K562 (cell line): ENCODE data around the gene EIF1AY. TPM values are rescaled to one million over a fixed set of nuclear protein-coding genes. Genes with fewer than 3 reads are reported as not detected.

Experiments used
- ATAC-seq: fragments of 200-7000 bp; cut with Tn5 transposase; 3 replicates; pipeline ENCODE4 v1.9.1; 2020; ENCODE audit warnings: moderate library complexity
- BruUV-seq: library from RNA; stranded (reverse); fragments of 400-500 nt; replicated peaks from 2 replicates; lab custom pipeline; 2021; lab: Mats Ljungman, UMichigan
- CTCF ChIA-PET: fragments of 300-600 bp; formaldehyde crosslinking; extraction: SDS; loops from one replicate; lab custom pipeline; 2021; ENCODE audit warnings: low intra/inter-chr PET ratio; lab: Yijun Ruan, JAX
- POLR2A ChIA-PET: fragments of 300-600, 350-650 bp; sonication (Branson Sonifier 250); formaldehyde crosslinking; extraction: SDS; loops from one replicate; lab custom pipeline; 2021; ENCODE audit warnings: antibody characterized with exemption, inconsistent platforms; lab: Yijun Ruan, JAX
- DNase-seq, 4 experiments: peaks; one replicate each; pipeline versions ENCODE4 v3.0.0 to v3.0.0-alpha.2; 2011 to 2018; ENCODE audit warnings: low spot score in 3 of 4, mixed read lengths in 3 of 4; ENCODE audit errors: extremely low read depth in 1 of 4
- FAIRE-seq: peaks from 2 replicates; lab custom pipeline; 2011; peaks lifted over from hg19 to GRCh38; lab: Jason Lieb, UNC
- H2AFZ ChIP-seq: 2 replicates; pipeline ENCODE4 v1.6.0; 2011; ENCODE audit warnings: low read depth, low read length, control low read depth, inconsistent platforms
- H3K27ac ChIP-seq: fragments of 200-600 bp; 3 replicates; pipeline ENCODE4 v1.8.0; 2011; ENCODE audit warnings: low read depth, mild to moderate bottlenecking, control low read depth, inconsistent platforms, low read length, moderate library complexity, mixed read lengths; ENCODE audit errors: extremely low read depth
- H3K27me3 ChIP-seq, 2 experiments: fragments of 300-600 bp in 1 of 2; 2 replicates in 1 of 2; 3 replicates in 1 of 2; pipeline versions ENCODE4 v1.6.0 to v1.8.0; 2011; ENCODE audit warnings: inconsistent platforms in 2 of 2, low read length in 2 of 2, mild to moderate bottlenecking in 1 of 2, mixed read lengths in 1 of 2, moderate library complexity in 1 of 2; ENCODE audit not compliant: control insufficient read depth in 2 of 2, insufficient read depth in 2 of 2
- H3K36me3 ChIP-seq: fragments of 300-600 bp; 3 replicates; pipeline ENCODE4 v1.8.0; 2011; ENCODE audit warnings: mild to moderate bottlenecking, low read length, inconsistent platforms; ENCODE audit not compliant: control insufficient read depth, insufficient read depth
- H3K4me1 ChIP-seq, 2 experiments: fragments of 200-600 bp in 1 of 2; replicated peaks in 1 of 2; 2 replicates in 1 of 2; 3 replicates in 1 of 2; pipeline versions ENCODE4 v1.5.1 to v1.8.0; 2011; ENCODE audit warnings: inconsistent platforms in 2 of 2, low read length in 2 of 2, mild to moderate bottlenecking in 1 of 2, mixed read lengths in 1 of 2, moderate library complexity in 1 of 2; ENCODE audit not compliant: control insufficient read depth in 2 of 2, insufficient read depth in 2 of 2
- H3K4me2 ChIP-seq: 2 replicates; pipeline ENCODE4 v1.6.1; 2011; ENCODE audit warnings: low read length, control low read depth, inconsistent platforms, mixed read lengths; ENCODE audit not compliant: insufficient read depth
- H3K4me3 ChIP-seq: fragments of 200-600 bp; sonication (generic), shearing (Covaris generic); 2 replicates; pipeline ENCODE4 v1.5.1; 2016; ENCODE audit warnings: control low read depth, inconsistent platforms
- H3K79me2 ChIP-seq: fragments of 200-600 bp; 3 replicates; pipeline ENCODE4 v1.8.0; 2011; ENCODE audit warnings: low read length, inconsistent platforms; ENCODE audit not compliant: control insufficient read depth, insufficient read depth
- H3K9ac ChIP-seq, 2 experiments: 2 replicates each; pipeline versions ENCODE4 v1.6.0 to v1.6.1; 2011; ENCODE audit warnings: low read depth in 2 of 2, low read length in 2 of 2, control low read depth in 1 of 2, inconsistent platforms in 1 of 2, mild to moderate bottlenecking in 1 of 2, mixed read lengths in 1 of 2; ENCODE audit not compliant: insufficient read depth in 1 of 2
- H3K9me1 ChIP-seq: one replicate; pipeline ENCODE4 v1.6.0; 2011; ENCODE audit warnings: inconsistent platforms, mild to moderate bottlenecking, low read length, moderate library complexity; ENCODE audit not compliant: control insufficient read depth, insufficient read depth
- H3K9me3 ChIP-seq: replicated peaks from 2 replicates; pipeline ENCODE4 v1.5.1; 2011; ENCODE audit warnings: low read depth, low read length, inconsistent platforms; ENCODE audit not compliant: control insufficient read depth, insufficient read depth
- H4K20me1 ChIP-seq: replicated peaks from 2 replicates; pipeline ENCODE4 v1.6.1; 2011; ENCODE audit warnings: low read length, inconsistent platforms, mixed read lengths; ENCODE audit not compliant: control insufficient read depth, insufficient read depth
- CBFA2T3 ChIP-seq: fragments of 450-650 bp; IDR thresholded peaks from 2 replicates; pipeline ENCODE4 v1.6.1; 2017
- FOXJ2 ChIP-seq: fragments of 200-800 bp; sonication (Bioruptor generic); IDR thresholded peaks from 2 replicates; pipeline ENCODE4 v1.6.1; 2016; ENCODE audit warnings: missing genetic modification characterization, missing compliant biosample characterization
- JUN ChIP-seq, 2 experiments: sonication (generic) in 1 of 2; formaldehyde crosslinking in 1 of 2; IDR thresholded peaks; 2 replicates each; pipeline versions ENCODE4 v1.6.1 to v1.8.0; 2012 to 2022; ENCODE audit warnings: borderline replicate concordance in 2 of 2, mild to moderate bottlenecking in 2 of 2, improper control_type of control experiment in 1 of 2, low read depth in 1 of 2, low read length in 1 of 2, missing genetic modification reagents in 1 of 2
- MBD1 ChIP-seq: fragments of 250-450 bp; sonication (Bioruptor Pico); IDR thresholded peaks from 2 replicates; pipeline ENCODE4 v1.8.0; 2022; ENCODE audit warnings: inconsistent platforms
- SNIP1 ChIP-seq: fragments of 450-650 bp; IDR thresholded peaks from 2 replicates; pipeline ENCODE4 v1.7.1; 2017; ENCODE audit warnings: low read depth, mild to moderate bottlenecking
- SNRNP70 ChIP-seq: fragments of 200-400 bp; formaldehyde crosslinking; optimal IDR thresholded peaks from 2 replicates; pipeline ENCODE3; 2017; ENCODE audit warnings: low read depth, low read length
- TCFL5 ChIP-seq: fragments of 250-450 bp; sonication (Bioruptor Pico); conservative IDR thresholded peaks from 2 replicates; pipeline ENCODE4 v1.6.1; 2021; ENCODE audit warnings: mild to moderate bottlenecking, moderate library complexity, matching md5 sums
- ZEB2 ChIP-seq: fragments of 450-650 bp; IDR thresholded peaks from 2 replicates; pipeline ENCODE4 v1.6.1; 2016
- WGBS: fragments of 100-300 bp; shearing (Covaris generic); methylation state at CpG from one replicate; pipeline ENCODE4 v1.1.6; 2016; ENCODE audit warnings: low coverage, mixed read lengths; ENCODE audit not compliant: insufficient coverage; ENCODE audit errors: missing lambda C conversion rate; 5-methylcytosine and 5-hydroxymethylcytosine counted together
- in situ Hi-C: fragments of 300-500 bp; cut with MboI; formaldehyde crosslinking; loops from 4 replicates; pipeline ENCODE4 v1.15.0; 2018; ENCODE audit warnings: inconsistent platforms, mixed read lengths
- intact Hi-C: fragments of 100-400 bp; cut with micrococcal nuclease; formaldehyde crosslinking; loops from 2 replicates; pipeline ENCODE4 v1.14.2; 2022
- polyA plus RNA-seq, 8 experiments: library from polyadenylated mRNA; depleted of rRNA in 4 of 8; stranded (reverse) in 5 of 8; unstranded in 3 of 8; fragments of >200 nt; fragmentation: Nextera tagmentation in 2 of 8; fragmentation: Illumina TruSeq in 1 of 8; extraction: Ambion mirVana in 2 of 8; extraction: Trizol in 1 of 8; gene quantifications; 2 replicates each; pipeline versions ENCODE4 v1.2.1 to v1.2.3, GENCODE V29; 2011 to 2014; ENCODE audit warnings: inconsistent platforms in 1 of 8, missing spikeins in 1 of 8
- total RNA-seq, 7 experiments: library from RNA; depleted of rRNA in 6 of 7; stranded (reverse); fragments of >200 nt in 6 of 7; fragmentation: Illumina TruSeq in 2 of 7; extraction: Trizol in 2 of 7; gene quantifications; 2 replicates each; pipeline versions ENCODE4 v1.2.1 to v1.2.3, GENCODE V29; 2011 to 2021; ENCODE audit warnings: low replicate concordance in 1 of 7

EIF1AY gene
- total and polyA plus RNA-seq, 9 of the 15 experiments (the other 6 are each of a cell fraction or from before 2014, with no cell fraction given) = not detected

DNA sequence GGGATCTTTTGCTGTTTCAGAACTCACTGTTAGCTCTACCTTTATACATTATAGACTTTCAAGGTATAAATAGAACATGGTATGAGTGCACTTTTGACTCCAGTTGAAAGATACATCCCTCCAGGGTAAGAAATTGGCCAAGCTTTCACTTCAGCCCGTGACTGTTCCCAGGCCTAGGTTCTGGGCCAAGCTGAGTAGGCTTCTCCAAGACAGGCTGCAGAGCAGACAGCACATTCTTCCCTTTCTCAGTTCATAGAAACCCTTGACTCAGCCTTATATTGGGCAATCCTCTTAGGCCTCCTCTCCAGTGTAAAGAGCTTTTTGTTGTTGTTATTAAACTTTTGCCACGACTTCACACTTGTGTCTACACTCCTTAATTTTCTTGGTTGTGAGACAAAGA, 29.5 kb upstream of the EIF1AY start:
- no peaks in the 10 kb centered on the region for H3K27me3 ChIP-seq
- WGBS = no CpG with 5 or more reads among the region's 2 CpGs
- no peak overlapping the region for H3K4me2 ChIP-seq
- no peaks in the 10 kb centered on the region for H4K20me1 ChIP-seq
- BruUV-seq = no TSS peak
- H2AFZ ChIP-seq = no peak overlapping the region
- DNase-seq = no peak
- no peak overlapping the region for H3K27ac ChIP-seq
- no peaks in the 10 kb centered on the region for H3K36me3 ChIP-seq
- intact Hi-C loops = no loop called here
- in situ Hi-C loops = no loop called here
- H3K4me3 ChIP-seq = no peak overlapping the region
- H3K9me3 ChIP-seq = no peaks in the 10 kb centered on the region
- no peak overlapping the region for H3K9ac ChIP-seq
- ChIA-PET CTCF (no interaction called here), POLR2A (no interaction called here)
- H3K79me2 ChIP-seq = no peaks in the 10 kb centered on the region
- H3K9me1 ChIP-seq = no peaks in the 10 kb centered on the region
- H3K4me1 ChIP-seq = no peaks in the 10 kb centered on the region
- TF ChIP-seq CBFA2T3 (no peak), SNRNP70 (no peak), MBD1 (no peak), SNIP1 (no peak), TCFL5 (no peak), JUN (IDR thresholded peaks at IDR 0.05; ENCODE audit: borderline replicate concordance, low read depth, low read length) (no peak), JUN (CRISPR knock-in tag; IDR thresholded peaks at IDR 0.05; ENCODE audit: borderline replicate concordance) (no peak), FOXJ2 (no peak), ZEB2 (no peak)
- no peak for ATAC-seq
- no peak for FAIRE-seq
